Thyroid gland (tissue), 4 donors: ENCODE measurements around the gene CARMIL1. TPM values are rescaled to one million over a fixed set of nuclear protein-coding genes. Genes with fewer than 3 reads are reported as not detected.

ENCODE experiments used
- DNase-seq, 2 donors: peaks; one replicate each; pipeline ENCODE4 v3.0.0-alpha.2; 2019
- H3K27ac ChIP-seq, 3 donors: fragments of 200-600 bp; sonication (generic); 1 replicate in 2 of 3; 2 replicates in 1 of 3; pipeline ENCODE4 v1.5.1; 2016 to 2019; ENCODE audit warnings: mild to moderate bottlenecking in 1 of 3, moderate library complexity in 1 of 3
- H3K27me3 ChIP-seq: fragments of 200-600 bp; sonication (generic); one replicate; pipeline ENCODE4 v1.5.1; 2019
- H3K36me3 ChIP-seq, 2 donors: fragments of 200-600 bp; sonication (generic); one replicate each; pipeline ENCODE4 v1.5.1; 2016 to 2019
- H3K4me1 ChIP-seq, 2 donors: fragments of 200-600 bp; sonication (generic); one replicate each; pipeline ENCODE4 v1.5.1; 2017 to 2019
- H3K4me3 ChIP-seq, 3 donors: fragments of 200-600 bp; sonication (generic); replicated peaks in 1 of 3; 1 replicate in 2 of 3; 2 replicates in 1 of 3; pipeline ENCODE4 v1.5.1; 2016; ENCODE audit warnings: mild to moderate bottlenecking in 1 of 3
- H3K9me3 ChIP-seq: fragments of 200-600 bp; sonication (generic); one replicate; pipeline ENCODE4 v1.5.1; 2017
- CTCF ChIP-seq, 6 experiments: fragments of 200-600 bp in 3 of 6; fragments of 450-650 bp in 3 of 6; sonication (generic) in 3 of 6; IDR thresholded peaks; one replicate each; pipeline ENCODE4 v1.5.1; 2016 to 2019; ENCODE audit warnings: antibody characterized with exemption in 6 of 6, mild to moderate bottlenecking in 2 of 6, inconsistent platforms in 1 of 6, moderate library complexity in 1 of 6
- POLR2A ChIP-seq, 2 donors: fragments of 450-650 bp; IDR thresholded peaks; one replicate each; pipeline ENCODE4 v1.6.1; 2017; ENCODE audit warnings: antibody characterized with exemption in 2 of 2, mild to moderate bottlenecking in 2 of 2, moderate library complexity in 1 of 2
- WGBS, 2 donors: methylation state at CpG; one replicate each; pipeline ENCODE4 v1.1.5; 2017; 5-methylcytosine and 5-hydroxymethylcytosine counted together
- intact Hi-C: fragments of 100-400 bp; cut with DNase I; formaldehyde crosslinking; loops from one replicate; pipeline ENCODE4 v1.15.1; 2023
- total RNA-seq, 4 donors: library from RNA; depleted of rRNA; stranded (reverse); fragments of >200 nt; gene quantifications; one replicate each; pipeline ENCODE4 v1.2.3, GENCODE V29; 2016

The CARMIL1 gene
- total RNA-seq, 4 donors from 2014 or later = 24.7 to 34.4 (median 30.7) TPM

GRCh38 chr6:25404091-25404490, 124.9 kb downstream of the CARMIL1 start:
- no peaks in the 10 kb centered on the region for H3K9me3 ChIP-seq
- no peaks in the 10 kb centered on the region for H3K27me3 ChIP-seq
- H3K4me1 ChIP-seq = peaks cover 0 to 5% of the 10 kb centered on the region in 2 donors
- no peaks in the 10 kb centered on the region for H3K36me3 ChIP-seq
- DNase-seq = no peak
- no peak overlapping the region for H3K4me3 ChIP-seq
- WGBS, 2 donors = 96 to 100% methylated on average over 1 to 3 of the region's 3 CpGs
- TF ChIP-seq POLR2A (IDR thresholded peaks at IDR 0.05) (no peak), CTCF (IDR thresholded peaks at IDR 0.05) (no peak)
- intact Hi-C loops = no loop called here
- no peak overlapping the region for H3K27ac ChIP-seq

- Histone ChIP-seq H3K36me3 (no peaks in the 10 kb centered on the region), H3K9me3 (no peaks in the 10 kb centered on the region), H3K27me3 (no peaks in the 10 kb centered on the region), H3K4me3 (no peak overlapping the region), H3K27ac (no peak overlapping the region), H3K4me1 (peaks cover 0 to 5% of the 10 kb centered on the region in 2 donors)
- DNase-seq = no peak
- TF ChIP-seq CTCF (IDR thresholded peaks at IDR 0.05) (no peak), POLR2A (IDR thresholded peaks at IDR 0.05) (no peak)
- 70 to 71% methylated on average over 8 of the region's 8 CpGs for WGBS, 2 donors
- intact Hi-C loops = no loop called here
Measured at GRCh38 chr6:25404693-25405169, 125.6 kb downstream of the CARMIL1 start.

GRCh38 chr6:25405442-25405841, 126.3 kb downstream of the CARMIL1 start:
- no peak for TF ChIP-seq CTCF (IDR thresholded peaks at IDR 0.05)
- TF ChIP-seq POLR2A (IDR thresholded peaks at IDR 0.05) = no peak
- Histone ChIP-seq H3K36me3 (no peaks in the 10 kb centered on the region), H3K9me3 (no peaks in the 10 kb centered on the region), H3K4me1 (peaks cover 4 to 5% of the 10 kb centered on the region in 2 donors), H3K27me3 (no peaks in the 10 kb centered on the region), H3K27ac (no peak overlapping the region), H3K4me3 (no peak overlapping the region)
- no peak for DNase-seq
- intact Hi-C loops = no loop called here
- 46 to 69% methylated on average over 1 of the region's 1 CpG for WGBS, 2 donors

GRCh38 chr6:25407431-25407830, 128.3 kb downstream of the CARMIL1 start:
- no peak overlapping the region for H3K4me3 ChIP-seq
- no peak overlapping the region for H3K27ac ChIP-seq
- H3K9me3 ChIP-seq = no peaks in the 10 kb centered on the region
- TF ChIP-seq CTCF (IDR thresholded peaks at IDR 0.05) (no peak), POLR2A (IDR thresholded peaks at IDR 0.05) (no peak)
- 76 to 86% methylated on average over 3 of the region's 3 CpGs for WGBS, 2 donors
- no peaks in the 10 kb centered on the region for H3K27me3 ChIP-seq
- intact Hi-C loops = no loop called here
- H3K4me1 ChIP-seq = peaks cover 5% of the 10 kb centered on the region in 2 donors
- DNase-seq = no peak
- H3K36me3 ChIP-seq = no peaks in the 10 kb centered on the region

- Histone ChIP-seq H3K4me1 (peaks cover 8 to 28% of the 10 kb centered on the region in 2 donors), H3K9me3 (no peaks in the 10 kb centered on the region), H3K4me3 (no peak overlapping the region), H3K27me3 (no peaks in the 10 kb centered on the region), H3K27ac (no peak overlapping the region), H3K36me3 (no peaks in the 10 kb centered on the region)
- TF ChIP-seq CTCF (IDR thresholded peaks at IDR 0.05) (no peak), POLR2A (IDR thresholded peaks at IDR 0.05) (no peak)
- DNase-seq = no peak
- WGBS, 2 donors = 65 to 73% methylated on average over 1 of the region's 1 CpG
- intact Hi-C loops = no loop called here
Measured at GRCh38 chr6:25410102-25410501, 130.9 kb downstream of the CARMIL1 start.
